A549 (cell line): ENCODE measurements around the gene NAV2. TPM values are rescaled to one million over a fixed set of nuclear protein-coding genes. Genes with fewer than 3 reads are reported as not detected.
A peak's percentile ranks its signal among the peaks of the same experiment; 100 is the strongest.

Experiments
- ATAC-seq, 2 experiments: fragments of 200-7000 bp in 1 of 2; fragments of >200 bp in 1 of 2; cut with Nextera tagmentation in 1 of 2; cut with Tn5 transposase in 1 of 2; 3 replicates each; pipeline versions ENCODE4 v1.8.0 to v1.9.1; 2018 to 2020; ENCODE audit warnings: mild to moderate bottlenecking in 1 of 2, moderate library complexity in 1 of 2
- CTCF ChIA-PET: fragments of 300-600 bp; sonication (Branson Sonifier 250); formaldehyde crosslinking; extraction: SDS; loops from one replicate; lab custom pipeline; 2021; ENCODE audit warnings: antibody characterized with exemption, inconsistent platforms; lab: Yijun Ruan, JAX
- POLR2A ChIA-PET: fragments of 350-600 bp; formaldehyde crosslinking; extraction: SDS; loops from one replicate; lab custom pipeline; 2021; ENCODE audit warnings: antibody characterized with exemption, inconsistent platforms; lab: Yijun Ruan, JAX
- DNase-seq, 2 experiments: peaks; one replicate each; pipeline versions ENCODE4 v3.0.0 to v3.0.0-alpha.2; 2011 to 2016; ENCODE audit warnings: low read depth in 1 of 2, low spot score in 1 of 2
- FAIRE-seq: peaks from 2 replicates; lab custom pipeline; 2011; peaks lifted over from hg19 to GRCh38; lab: Jason Lieb, UNC
- H3K27ac ChIP-seq, 2 experiments: fragments of >200 bp; sonication (Bioruptor Twin); formaldehyde crosslinking; 3 replicates each; pipeline ENCODE4 v1.5.1; 2016 to 2017
- H3K4me1 ChIP-seq: fragments of >200 bp; sonication (Bioruptor Twin); formaldehyde crosslinking; 3 replicates; pipeline ENCODE4 v1.6.1; 2016
- H3K4me2 ChIP-seq: fragments of >200 bp; sonication (Bioruptor Twin); formaldehyde crosslinking; 3 replicates; pipeline ENCODE4 v1.6.1; 2016
- H3K4me3 ChIP-seq: fragments of >200 bp; sonication (Bioruptor Twin); formaldehyde crosslinking; 3 replicates; pipeline ENCODE4 v1.5.1; 2016
- H3K9me3 ChIP-seq: fragments of >200 bp; sonication (Bioruptor Twin); formaldehyde crosslinking; 3 replicates; pipeline ENCODE4 v1.6.1; 2016
- CBX2 ChIP-seq: fragments of 200-600 bp; sonication (generic); IDR thresholded peaks from 2 replicates; pipeline ENCODE4 v1.6.1; 2016; ENCODE audit warnings: low read depth, mild to moderate bottlenecking, borderline replicate concordance
- CHD4 ChIP-seq: fragments of 200-600 bp; sonication (generic); IDR thresholded peaks from 2 replicates; pipeline ENCODE4 v1.6.1; 2016; ENCODE audit warnings: antibody characterized with exemption, mild to moderate bottlenecking, borderline replicate concordance
- EHF ChIP-seq: fragments of 250-450 bp; sonication (Bioruptor Pico); IDR thresholded peaks from 2 replicates; pipeline ENCODE4 v1.5.0; 2020; ENCODE audit warnings: mild to moderate bottlenecking
- FOSB ChIP-seq: fragments of 250-450 bp; sonication (Bioruptor Pico); IDR thresholded peaks from 2 replicates; pipeline ENCODE4 v1.5.0; 2020; ENCODE audit warnings: mild to moderate bottlenecking, moderate library complexity
- FOXS1 ChIP-seq: fragments of 250-450 bp; sonication (Bioruptor Pico); IDR thresholded peaks from 2 replicates; pipeline ENCODE4 v1.5.0; 2020; ENCODE audit warnings: mild to moderate bottlenecking, moderate library complexity
- HEYL ChIP-seq: fragments of 250-450 bp; sonication (Bioruptor Pico); IDR thresholded peaks from 2 replicates; pipeline ENCODE4 v1.8.0; 2021; ENCODE audit warnings: mild to moderate bottlenecking, moderate library complexity
- HOXB13 ChIP-seq: fragments of 250-450 bp; sonication (Bioruptor Pico); IDR thresholded peaks from 2 replicates; pipeline ENCODE4 v1.5.0; 2020; ENCODE audit warnings: low read depth, mild to moderate bottlenecking, moderate library complexity
- HOXB5 ChIP-seq: fragments of 250-450 bp; sonication (Bioruptor Pico); IDR thresholded peaks from 2 replicates; pipeline ENCODE4 v1.5.0; 2020; ENCODE audit warnings: mild to moderate bottlenecking, moderate library complexity
- JUN ChIP-seq, 2 experiments: fragments of >200 bp; sonication (Bioruptor Twin); formaldehyde crosslinking; IDR thresholded peaks; 2 replicates in 1 of 2; 3 replicates in 1 of 2; pipeline ENCODE4 v1.6.1; 2016 to 2017
- MAZ ChIP-seq: fragments of 150-350 bp; IDR thresholded peaks from 2 replicates; pipeline ENCODE4 v1.6.1; 2014; ENCODE audit warnings: antibody characterized with exemption, low read depth, low read length, borderline replicate concordance
- RARB ChIP-seq: fragments of 250-450 bp; sonication (Bioruptor Pico); IDR thresholded peaks from 2 replicates; pipeline ENCODE4 v1.8.0; 2021; ENCODE audit warnings: mild to moderate bottlenecking, moderate library complexity
- RCOR1 ChIP-seq: fragments of 150-350 bp; IDR thresholded peaks from 2 replicates; pipeline ENCODE4 v1.6.1; 2014; ENCODE audit warnings: antibody characterized with exemption, low read length, low read depth
- SMC3 ChIP-seq: fragments of >200 bp; sonication (Bioruptor Twin); formaldehyde crosslinking; IDR thresholded peaks from 3 replicates; pipeline ENCODE4 v1.6.1; 2018; ENCODE audit warnings: inconsistent platforms
- TFCP2L1 ChIP-seq: fragments of 250-450 bp; sonication (Bioruptor Pico); IDR thresholded peaks from 2 replicates; pipeline ENCODE4 v1.5.0; 2021; ENCODE audit warnings: mild to moderate bottlenecking
- ZC3H11A ChIP-seq: fragments of 450-650 bp; IDR thresholded peaks from 2 replicates; pipeline ENCODE4 v1.6.1; 2014; ENCODE audit warnings: antibody characterized with exemption, mild to moderate bottlenecking
- ZFP36 ChIP-seq: fragments of 450-650 bp; IDR thresholded peaks from 2 replicates; pipeline ENCODE4 v1.6.1; 2014; ENCODE audit warnings: borderline replicate concordance; ENCODE audit not compliant: partially characterized antibody
- ZSCAN20 ChIP-seq: fragments of 250-450 bp; sonication (Bioruptor Pico); IDR thresholded peaks from 2 replicates; pipeline ENCODE4 v1.8.0; 2022; ENCODE audit warnings: mild to moderate bottlenecking, moderate library complexity
- WGBS: methylation state at CpG from one replicate; pipeline ENCODE4 v1.1.6; 2017; ENCODE audit errors: missing lambda C conversion rate; 5-methylcytosine and 5-hydroxymethylcytosine counted together
- polyA plus RNA-seq, 4 experiments: library from polyadenylated mRNA; depleted of rRNA in 3 of 4; stranded (reverse); fragments of >200 nt; fragmentation: RNase III in 1 of 4; extraction: RNeasy Plus Mini Kit Qiagen cat#74134 plus additional on column Dnase treatment in 1 of 4; gene quantifications; 2 replicates in 3 of 4; 3 replicates in 1 of 4; pipeline ENCODE4 v1.2.3, GENCODE V29; 2011 to 2017
- TF ChIP-seq, protein P1 (sequence below): fragments of 200-600 bp; sonication (generic); IDR thresholded peaks from 2 replicates; pipeline ENCODE4 v1.6.1; 2016; ENCODE audit warnings: antibody characterized with exemption, mild to moderate bottlenecking, moderate library complexity
- TF ChIP-seq, protein P2 (sequence below): fragments of 250-450 bp; sonication (Bioruptor Pico); IDR thresholded peaks from 2 replicates; pipeline ENCODE4 v1.5.0; 2021; ENCODE audit warnings: mild to moderate bottlenecking, moderate library complexity, borderline replicate concordance
- TF ChIP-seq, protein P3 (sequence below): fragments of >200 bp; sonication (Bioruptor Twin); formaldehyde crosslinking; IDR thresholded peaks from 2 replicates; pipeline ENCODE4 v1.6.1; 2016
- TF ChIP-seq, protein P4 (sequence below): fragments of >200 bp; sonication (Bioruptor Twin); formaldehyde crosslinking; IDR thresholded peaks from 3 replicates; pipeline ENCODE4 v1.6.1; 2016

The NAV2 gene
- polyA plus RNA-seq, 2 of the 4 experiments (the other 2 are of a cell fraction) = 4.9 to 19.8 TPM

DNA sequence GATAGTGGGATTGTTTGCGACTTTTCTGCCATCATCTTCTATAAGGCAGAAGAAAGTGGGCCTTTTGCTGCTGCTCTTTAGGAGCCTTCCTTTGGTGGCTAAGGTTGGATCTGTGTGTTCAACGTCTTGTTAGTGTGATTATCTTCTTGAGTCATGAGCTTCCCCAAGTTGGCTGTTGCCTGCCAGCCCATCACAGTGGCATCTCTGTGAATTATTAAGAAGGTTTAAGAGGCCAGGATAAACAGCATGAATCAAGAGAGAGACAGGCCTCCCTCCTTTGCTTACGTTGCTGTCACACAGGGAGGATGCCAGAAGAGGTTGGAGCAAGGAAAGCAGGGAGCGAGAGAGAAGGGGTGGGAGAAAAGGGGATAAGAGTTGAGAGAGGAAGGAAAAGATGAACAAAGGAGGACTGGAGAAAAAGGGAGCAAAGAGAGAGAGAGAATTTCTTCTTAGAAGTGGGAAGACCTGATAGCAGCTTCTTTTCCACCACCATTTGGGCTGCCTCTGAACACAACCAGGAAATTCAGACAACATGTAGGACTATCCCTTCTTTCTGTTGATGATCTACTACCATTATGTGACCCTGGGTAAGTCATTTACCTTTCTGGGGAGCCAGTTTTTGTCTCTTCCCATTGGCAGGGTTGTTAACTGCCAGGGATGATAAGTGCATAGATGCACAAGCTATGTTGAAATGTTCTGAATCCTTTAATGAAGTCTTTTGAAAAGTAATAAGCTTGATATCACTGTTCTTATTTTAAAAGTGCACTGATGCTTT, 126.5 kb downstream of the NAV2 start:
- no peaks in the 10 kb centered on the region for H3K9me3 ChIP-seq
- no peak for TF ChIP-seq RARB (CRISPR knock-in tag)
- TF ChIP-seq, protein P1, sequence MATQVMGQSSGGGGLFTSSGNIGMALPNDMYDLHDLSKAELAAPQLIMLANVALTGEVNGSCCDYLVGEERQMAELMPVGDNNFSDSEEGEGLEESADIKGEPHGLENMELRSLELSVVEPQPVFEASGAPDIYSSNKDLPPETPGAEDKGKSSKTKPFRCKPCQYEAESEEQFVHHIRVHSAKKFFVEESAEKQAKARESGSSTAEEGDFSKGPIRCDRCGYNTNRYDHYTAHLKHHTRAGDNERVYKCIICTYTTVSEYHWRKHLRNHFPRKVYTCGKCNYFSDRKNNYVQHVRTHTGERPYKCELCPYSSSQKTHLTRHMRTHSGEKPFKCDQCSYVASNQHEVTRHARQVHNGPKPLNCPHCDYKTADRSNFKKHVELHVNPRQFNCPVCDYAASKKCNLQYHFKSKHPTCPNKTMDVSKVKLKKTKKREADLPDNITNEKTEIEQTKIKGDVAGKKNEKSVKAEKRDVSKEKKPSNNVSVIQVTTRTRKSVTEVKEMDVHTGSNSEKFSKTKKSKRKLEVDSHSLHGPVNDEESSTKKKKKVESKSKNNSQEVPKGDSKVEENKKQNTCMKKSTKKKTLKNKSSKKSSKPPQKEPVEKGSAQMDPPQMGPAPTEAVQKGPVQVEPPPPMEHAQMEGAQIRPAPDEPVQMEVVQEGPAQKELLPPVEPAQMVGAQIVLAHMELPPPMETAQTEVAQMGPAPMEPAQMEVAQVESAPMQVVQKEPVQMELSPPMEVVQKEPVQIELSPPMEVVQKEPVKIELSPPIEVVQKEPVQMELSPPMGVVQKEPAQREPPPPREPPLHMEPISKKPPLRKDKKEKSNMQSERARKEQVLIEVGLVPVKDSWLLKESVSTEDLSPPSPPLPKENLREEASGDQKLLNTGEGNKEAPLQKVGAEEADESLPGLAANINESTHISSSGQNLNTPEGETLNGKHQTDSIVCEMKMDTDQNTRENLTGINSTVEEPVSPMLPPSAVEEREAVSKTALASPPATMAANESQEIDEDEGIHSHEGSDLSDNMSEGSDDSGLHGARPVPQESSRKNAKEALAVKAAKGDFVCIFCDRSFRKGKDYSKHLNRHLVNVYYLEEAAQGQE = peak; percentile 60; the same call in 1 of the 2 replicates
- TF ChIP-seq, all 56 proteins: peak for 1
- Histone ChIP-seq H3K4me1 (peaks cover 7% of the 10 kb centered on the region; the same call in 1 of the 3 replicates), H3K4me2 (0 out of 3 replicates have a peak overlapping the region, but pooled peaks have one; percentile 15), H3K27ac (no peak overlapping the region), H3K4me3 (no peak overlapping the region)
- WGBS = 37% methylated on average over 4 of the region's 4 CpGs
- ChIA-PET CTCF (interaction anchor here (1.3 kb wide), 1 partner anchor 11 kb away, joined by 3 read pairs; no protein-coding TSS in a partner anchor), POLR2A (no interaction called here)
- ATAC-seq = peak; percentile 24 to 66; a peak in 3 of 6 replicates
- FAIRE-seq = no peak
- peak in 1 of 2 experiments; percentile 51 for DNase-seq

DNA sequence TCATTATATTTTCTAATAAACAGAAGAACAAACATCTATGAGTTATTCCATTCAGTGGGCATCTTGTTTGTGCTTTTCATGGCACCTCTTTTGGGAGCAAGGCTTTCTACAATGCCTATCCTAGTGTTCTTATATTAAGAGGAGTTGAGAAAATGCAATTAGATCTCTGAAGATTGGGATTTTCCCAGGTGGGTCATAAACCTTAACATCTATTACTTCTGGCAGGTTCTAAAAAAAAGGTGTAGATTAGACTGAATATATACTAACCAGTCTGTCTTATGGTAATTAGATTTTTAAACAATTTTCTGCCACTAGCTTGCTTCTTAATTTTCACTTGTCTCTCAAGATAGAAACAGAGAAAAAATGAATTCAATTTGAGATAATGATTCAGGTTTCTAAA, 128.3 kb downstream of the NAV2 start:
- Histone ChIP-seq H3K4me1 (peaks cover 7% of the 10 kb centered on the region; the same call in 1 of the 3 replicates), H3K27ac (no peak overlapping the region), H3K9me3 (no peaks in the 10 kb centered on the region), H3K4me2 (no peak overlapping the region), H3K4me3 (no peak overlapping the region)
- DNase-seq (no peak), FAIRE-seq (no peak), ATAC-seq (no peak)
- no peak for TF ChIP-seq HOXB5 (CRISPR knock-in tag)
- POLR2A ChIA-PET = no interaction called here
- CTCF ChIA-PET = interaction anchor here (1.7 kb wide), 1 partner anchor 27 kb away, joined by 3 read pairs; no protein-coding TSS in a partner anchor

DNA sequence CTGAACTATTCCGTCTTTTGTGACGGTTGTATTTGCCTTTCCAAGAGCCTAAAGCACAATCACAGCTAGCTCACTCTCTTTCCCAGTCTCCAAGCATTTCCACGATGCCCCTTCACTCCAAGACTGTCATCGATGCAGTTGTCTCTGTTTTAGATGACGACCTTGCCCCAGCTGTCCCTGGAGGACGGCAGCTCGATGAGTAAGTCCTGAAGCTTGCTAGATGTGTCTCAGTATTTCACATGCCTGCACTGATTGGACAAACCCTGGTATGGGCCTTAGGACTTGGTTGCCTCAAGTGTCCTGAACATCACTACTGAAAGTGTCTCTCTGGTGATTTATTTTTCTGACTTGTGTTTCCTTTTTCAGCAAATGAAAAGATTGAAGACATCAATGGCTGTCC, 129.9 kb downstream of the NAV2 start:
- Histone ChIP-seq H3K4me2 (no peak overlapping the region), H3K27ac (no peak overlapping the region), H3K4me3 (no peak overlapping the region), H3K9me3 (no peaks in the 10 kb centered on the region), H3K4me1 (peaks cover 7% of the 10 kb centered on the region; the same call in 1 of the 3 replicates)
- ChIA-PET CTCF (interaction anchor here (1.2 kb wide), 1 partner anchor 12 kb away, joined by 3 read pairs; no protein-coding TSS in a partner anchor), POLR2A (interaction anchor here (0.6 kb wide), 1 partner anchor 16 kb away, joined by 3 read pairs; no protein-coding TSS in a partner anchor)
- DNase-seq (no peak), ATAC-seq (no peak), FAIRE-seq (no peak)
- TF ChIP-seq, protein P2, sequence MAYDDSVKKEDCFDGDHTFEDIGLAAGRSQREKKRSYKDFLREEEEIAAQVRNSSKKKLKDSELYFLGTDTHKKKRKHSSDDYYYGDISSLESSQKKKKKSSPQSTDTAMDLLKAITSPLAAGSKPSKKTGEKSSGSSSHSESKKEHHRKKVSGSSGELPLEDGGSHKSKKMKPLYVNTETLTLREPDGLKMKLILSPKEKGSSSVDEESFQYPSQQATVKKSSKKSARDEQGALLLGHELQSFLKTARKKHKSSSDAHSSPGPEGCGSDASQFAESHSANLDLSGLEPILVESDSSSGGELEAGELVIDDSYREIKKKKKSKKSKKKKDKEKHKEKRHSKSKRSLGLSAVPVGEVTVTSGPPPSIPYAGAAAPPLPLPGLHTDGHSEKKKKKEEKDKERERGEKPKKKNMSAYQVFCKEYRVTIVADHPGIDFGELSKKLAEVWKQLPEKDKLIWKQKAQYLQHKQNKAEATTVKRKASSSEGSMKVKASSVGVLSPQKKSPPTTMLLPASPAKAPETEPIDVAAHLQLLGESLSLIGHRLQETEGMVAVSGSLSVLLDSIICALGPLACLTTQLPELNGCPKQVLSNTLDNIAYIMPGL (CRISPR knock-in tag) = no peak
- TF ChIP-seq FOXS1 (CRISPR knock-in tag) = no peak
- TF ChIP-seq HOXB13 (CRISPR knock-in tag) = no peak
- no peak for TF ChIP-seq RARB (CRISPR knock-in tag)
- TF ChIP-seq RCOR1 = no peak
- no peak for TF ChIP-seq JUN (IDR thresholded peaks at IDR 0.05)
- no peak for TF ChIP-seq ZC3H11A
- TF ChIP-seq HEYL (CRISPR knock-in tag) = no peak
- no peak for TF ChIP-seq MAZ
- TF ChIP-seq TFCP2L1 (CRISPR knock-in tag) = no peak
- no peak for TF ChIP-seq FOSB (CRISPR knock-in tag)
- no peak for TF ChIP-seq SMC3
- TF ChIP-seq ZFP36 = no peak
- TF ChIP-seq, protein P3, sequence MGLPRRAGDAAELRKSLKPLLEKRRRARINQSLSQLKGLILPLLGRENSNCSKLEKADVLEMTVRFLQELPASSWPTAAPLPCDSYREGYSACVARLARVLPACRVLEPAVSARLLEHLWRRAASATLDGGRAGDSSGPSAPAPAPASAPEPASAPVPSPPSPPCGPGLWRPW = no peak
- TF ChIP-seq, protein P4, sequence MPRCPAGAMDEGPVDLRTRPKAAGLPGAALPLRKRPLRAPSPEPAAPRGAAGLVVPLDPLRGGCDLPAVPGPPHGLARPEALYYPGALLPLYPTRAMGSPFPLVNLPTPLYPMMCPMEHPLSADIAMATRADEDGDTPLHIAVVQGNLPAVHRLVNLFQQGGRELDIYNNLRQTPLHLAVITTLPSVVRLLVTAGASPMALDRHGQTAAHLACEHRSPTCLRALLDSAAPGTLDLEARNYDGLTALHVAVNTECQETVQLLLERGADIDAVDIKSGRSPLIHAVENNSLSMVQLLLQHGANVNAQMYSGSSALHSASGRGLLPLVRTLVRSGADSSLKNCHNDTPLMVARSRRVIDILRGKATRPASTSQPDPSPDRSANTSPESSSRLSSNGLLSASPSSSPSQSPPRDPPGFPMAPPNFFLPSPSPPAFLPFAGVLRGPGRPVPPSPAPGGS = no peak
- TF ChIP-seq CBX2 = no peak
- no peak for TF ChIP-seq CHD4
- TF ChIP-seq ZSCAN20 (CRISPR knock-in tag) = no peak
- no peak for TF ChIP-seq EHF
- 48% methylated on average over 7 of the region's 7 CpGs for WGBS
